Measurements from ENCODE around the gene ARHGEF39. TPM values are rescaled to one million over a fixed set of nuclear protein-coding genes. Genes with fewer than 3 reads are reported as not detected.
"Not testable (repeated sequence)": the region's sequence is repeated elsewhere in the genome, so short reads cannot be mapped to it uniquely, and the experiment has no call there.

ARHGEF39 gene
- polyA plus RNA-seq, 1 donor (not counting 4 experiments of a cell fraction or from before 2014, with no cell fraction given): 2.4 TPM

DNA sequence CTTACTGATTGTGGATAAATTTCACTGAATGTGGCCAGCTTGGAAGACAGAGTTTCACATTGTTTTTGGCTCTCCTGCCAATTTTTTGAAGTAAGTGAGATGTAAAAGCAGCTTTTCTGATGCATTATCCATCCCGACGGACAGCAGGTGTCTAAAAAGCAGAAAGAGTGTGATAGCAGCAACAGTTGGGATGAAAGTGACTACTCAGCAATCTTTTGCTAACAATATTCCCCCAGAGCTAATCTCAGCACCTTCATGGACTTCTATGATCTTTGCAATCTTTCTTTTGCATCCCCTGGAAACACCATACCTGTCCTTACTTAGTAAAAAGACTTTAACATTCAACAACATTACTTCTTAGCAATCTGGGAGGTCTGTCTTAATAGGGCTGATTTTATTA lies 52.2 kb downstream of the ARHGEF39 start:
- no peak overlapping the region for H3K4me3 ChIP-seq (ENCODE audit: control insufficient read depth in 2 of 3, extremely low read depth in 1 of 3, insufficient read depth in 2 of 3, low read depth in 1 of 3, low read length in 3 of 3)
- no peak for DNase-seq (ENCODE audit: low read depth, low spot score)
- no peaks in the 10 kb centered on the region for H3K9me1 ChIP-seq (ENCODE audit: control insufficient read depth, extremely low read depth, insufficient read depth, low read length)
- no peaks in the 10 kb centered on the region for H3K79me2 ChIP-seq (ENCODE audit: control insufficient read depth, insufficient read depth, low read length)
- no peak overlapping the region for H3K9ac ChIP-seq (ENCODE audit: control insufficient read depth, extremely low read depth, insufficient read depth, low read length)
- dilution Hi-C loops (cut with MboI; ENCODE audit: extremely low pct_ligation_motif_present, low sequenced_read_pairs): no loop called here
- no peak overlapping the region for H2AFZ ChIP-seq (ENCODE audit: control insufficient read depth, low read length)
- no peaks in the 10 kb centered on the region for H3K9me3 ChIP-seq (ENCODE audit: control insufficient read depth, low read depth, low read length)
- no peaks in the 10 kb centered on the region for H3K4me1 ChIP-seq (ENCODE audit: control insufficient read depth, extremely low read depth, insufficient read depth, low read length)
- TF ChIP-seq, protein P1, sequence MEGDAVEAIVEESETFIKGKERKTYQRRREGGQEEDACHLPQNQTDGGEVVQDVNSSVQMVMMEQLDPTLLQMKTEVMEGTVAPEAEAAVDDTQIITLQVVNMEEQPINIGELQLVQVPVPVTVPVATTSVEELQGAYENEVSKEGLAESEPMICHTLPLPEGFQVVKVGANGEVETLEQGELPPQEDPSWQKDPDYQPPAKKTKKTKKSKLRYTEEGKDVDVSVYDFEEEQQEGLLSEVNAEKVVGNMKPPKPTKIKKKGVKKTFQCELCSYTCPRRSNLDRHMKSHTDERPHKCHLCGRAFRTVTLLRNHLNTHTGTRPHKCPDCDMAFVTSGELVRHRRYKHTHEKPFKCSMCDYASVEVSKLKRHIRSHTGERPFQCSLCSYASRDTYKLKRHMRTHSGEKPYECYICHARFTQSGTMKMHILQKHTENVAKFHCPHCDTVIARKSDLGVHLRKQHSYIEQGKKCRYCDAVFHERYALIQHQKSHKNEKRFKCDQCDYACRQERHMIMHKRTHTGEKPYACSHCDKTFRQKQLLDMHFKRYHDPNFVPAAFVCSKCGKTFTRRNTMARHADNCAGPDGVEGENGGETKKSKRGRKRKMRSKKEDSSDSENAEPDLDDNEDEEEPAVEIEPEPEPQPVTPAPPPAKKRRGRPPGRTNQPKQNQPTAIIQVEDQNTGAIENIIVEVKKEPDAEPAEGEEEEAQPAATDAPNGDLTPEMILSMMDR (optimal IDR thresholded peaks at IDR 0.05 in 1 of 3, IDR thresholded peaks at IDR 0.05 in 1 of 3, conservative IDR thresholded peaks at IDR 0.05 in 1 of 3; ENCODE audit: extremely low read depth in 1 of 3, insufficient read depth in 2 of 3, low read length in 3 of 3): no peak
- TF ChIP-seq EZH2 (IDR thresholded peaks at IDR 0.05; ENCODE audit: low read length): no peak
- H4K20me1 ChIP-seq (ENCODE audit: control insufficient read depth, extremely low read depth, insufficient read depth, low read length): no peaks in the 10 kb centered on the region
- H3K36me3 ChIP-seq (ENCODE audit: control insufficient read depth in 2 of 2, extremely low read depth in 1 of 2, insufficient read depth in 2 of 2, low read length in 2 of 2): peaks cover 9 to 22% of the 10 kb centered on the region in 2 experiments
- H3K27ac ChIP-seq (ENCODE audit: control insufficient read depth, insufficient read depth, low read length): no peak overlapping the region
- H3K4me2 ChIP-seq (ENCODE audit: control insufficient read depth, extremely low read depth, insufficient read depth, low read depth, low read length): no peak overlapping the region
- peaks cover 23% of the 10 kb centered on the region for H3K27me3 ChIP-seq (ENCODE audit: control insufficient read depth, extremely low read depth, insufficient read depth, low read length)
- FAIRE-seq: no peak

- dilution Hi-C loops (cut with MboI; ENCODE audit: extremely low pct_ligation_motif_present, low sequenced_read_pairs); H3K4me1 ChIP-seq (ENCODE audit: control insufficient read depth, extremely low read depth, insufficient read depth, low read length); H3K4me3 ChIP-seq (ENCODE audit: control insufficient read depth in 2 of 3, extremely low read depth in 1 of 3, insufficient read depth in 2 of 3, low read depth in 1 of 3, low read length in 3 of 3); H3K9me3 ChIP-seq (ENCODE audit: control insufficient read depth, low read depth, low read length); H3K4me2 ChIP-seq (ENCODE audit: control insufficient read depth, extremely low read depth, insufficient read depth, low read depth, low read length); DNase-seq (ENCODE audit: low read depth, low spot score); FAIRE-seq; H2AFZ ChIP-seq (ENCODE audit: control insufficient read depth, low read length); H3K27ac ChIP-seq (ENCODE audit: control insufficient read depth, insufficient read depth, low read length); H3K9me1 ChIP-seq (ENCODE audit: control insufficient read depth, extremely low read depth, insufficient read depth, low read length); H3K79me2 ChIP-seq (ENCODE audit: control insufficient read depth, insufficient read depth, low read length); H3K9ac ChIP-seq (ENCODE audit: control insufficient read depth, extremely low read depth, insufficient read depth, low read length); H4K20me1 ChIP-seq (ENCODE audit: control insufficient read depth, extremely low read depth, insufficient read depth, low read length): not testable (repeated sequence)
- H3K36me3 ChIP-seq (ENCODE audit: control insufficient read depth in 2 of 2, extremely low read depth in 1 of 2, insufficient read depth in 2 of 2, low read length in 2 of 2): peaks cover 9 to 25% of the 10 kb centered on the region in 2 experiments
- peaks cover 16% of the 10 kb centered on the region for H3K27me3 ChIP-seq (ENCODE audit: control insufficient read depth, extremely low read depth, insufficient read depth, low read length)
These were observed 52.9 kb downstream of the ARHGEF39 start for GRCh38 chr9:35612066-35612465.

- peaks cover 9 to 25% of the 10 kb centered on the region in 2 experiments for H3K36me3 ChIP-seq (ENCODE audit: control insufficient read depth in 2 of 2, extremely low read depth in 1 of 2, insufficient read depth in 2 of 2, low read length in 2 of 2)
- dilution Hi-C loops (cut with MboI; ENCODE audit: extremely low pct_ligation_motif_present, low sequenced_read_pairs): no loop called here
- no peaks in the 10 kb centered on the region for H3K9me1 ChIP-seq (ENCODE audit: control insufficient read depth, extremely low read depth, insufficient read depth, low read length)
- H3K4me2 ChIP-seq (ENCODE audit: control insufficient read depth, extremely low read depth, insufficient read depth, low read depth, low read length): no peak overlapping the region
- H3K9me3 ChIP-seq (ENCODE audit: control insufficient read depth, low read depth, low read length): no peaks in the 10 kb centered on the region
- no peak overlapping the region for H3K9ac ChIP-seq (ENCODE audit: control insufficient read depth, extremely low read depth, insufficient read depth, low read length)
- no peak overlapping the region for H3K4me3 ChIP-seq (ENCODE audit: control insufficient read depth in 2 of 3, extremely low read depth in 1 of 3, insufficient read depth in 2 of 3, low read depth in 1 of 3, low read length in 3 of 3)
- H3K27me3 ChIP-seq (ENCODE audit: control insufficient read depth, extremely low read depth, insufficient read depth, low read length): peaks cover 12% of the 10 kb centered on the region
- H3K79me2 ChIP-seq (ENCODE audit: control insufficient read depth, insufficient read depth, low read length): peaks cover 3% of the 10 kb centered on the region
- peaks cover under 1% of the 10 kb centered on the region for H3K4me1 ChIP-seq (ENCODE audit: control insufficient read depth, extremely low read depth, insufficient read depth, low read length)
- peak; percentile 92 for FAIRE-seq
- TF ChIP-seq EZH2 (IDR thresholded peaks at IDR 0.05; ENCODE audit: low read length): no peak
- TF ChIP-seq, protein P1 (optimal IDR thresholded peaks at IDR 0.05 in 1 of 3, IDR thresholded peaks at IDR 0.05 in 1 of 3, conservative IDR thresholded peaks at IDR 0.05 in 1 of 3; ENCODE audit: extremely low read depth in 1 of 3, insufficient read depth in 2 of 3, low read length in 3 of 3): peak; percentile 73 to 83 (median 76)
- DNase-seq (ENCODE audit: low read depth, low spot score): no peak
- no peaks in the 10 kb centered on the region for H4K20me1 ChIP-seq (ENCODE audit: control insufficient read depth, extremely low read depth, insufficient read depth, low read length)
- H3K27ac ChIP-seq (ENCODE audit: control insufficient read depth, insufficient read depth, low read length): no peak overlapping the region
- no peak overlapping the region for H2AFZ ChIP-seq (ENCODE audit: control insufficient read depth, low read length)
These were observed 53.7 kb downstream of the ARHGEF39 start for GRCh38 chr9:35611230-35611797.
